IPS-18a (cell line): ENCODE measurements around the gene STX3.
"Not testable (repeated sequence)": the region's sequence is repeated elsewhere in the genome, so short reads cannot be mapped to it uniquely, and the experiment has no call there.

Experiments used
- H3K27ac ChIP-seq: one replicate; pipeline ENCODE4 v1.5.1; 2013; ENCODE audit warnings: low read length
- H3K27me3 ChIP-seq: one replicate; pipeline ENCODE4 v1.6.1; 2013; ENCODE audit warnings: mild to moderate bottlenecking, low read length; ENCODE audit not compliant: control insufficient read depth, insufficient read depth
- H3K36me3 ChIP-seq: one replicate; pipeline ENCODE4 v1.6.1; 2013; ENCODE audit warnings: low read depth, low read length; ENCODE audit not compliant: control insufficient read depth
- H3K4me1 ChIP-seq: one replicate; pipeline ENCODE4 v1.6.1; 2013; ENCODE audit warnings: low read depth, low read length; ENCODE audit not compliant: control insufficient read depth
- H3K4me3 ChIP-seq: one replicate; pipeline ENCODE4 v1.5.1; 2013; ENCODE audit warnings: low read length
- H3K9ac ChIP-seq: one replicate; pipeline ENCODE4 v1.6.1; 2013; ENCODE audit warnings: mild to moderate bottlenecking, low read length, moderate library complexity
- H3K9me3 ChIP-seq: one replicate; pipeline ENCODE4 v1.6.1; 2013; ENCODE audit warnings: low read depth, low read length; ENCODE audit not compliant: control insufficient read depth

STX3 gene

GRCh38 chr11:59814021-59814420 is 58.8 kb downstream of the STX3 start:
- H3K27me3 ChIP-seq, result no peaks in the 10 kb centered on the region
- H3K9ac ChIP-seq, result peak overlapping the region; percentile 66
- peaks cover 42% of the 10 kb centered on the region for H3K4me1 ChIP-seq
- H3K4me3 ChIP-seq, result peak overlapping the region; percentile 64
- no peaks in the 10 kb centered on the region for H3K36me3 ChIP-seq
- no peaks in the 10 kb centered on the region for H3K9me3 ChIP-seq
- H3K27ac ChIP-seq, result no peak overlapping the region

- Histone ChIP-seq H3K36me3 (no peaks in the 10 kb centered on the region), H3K27me3 (no peaks in the 10 kb centered on the region), H3K27ac (peak overlapping the region; percentile 96), H3K9me3 (no peaks in the 10 kb centered on the region), H3K4me1 (peaks cover 42% of the 10 kb centered on the region), H3K4me3 (peak overlapping the region; percentile 64), H3K9ac (peak overlapping the region; percentile 66)
Measured at GRCh38 chr11:59815754-59816153, 60.6 kb downstream of the STX3 start.

- H3K27ac ChIP-seq, result peak overlapping the region; percentile 96
- peak overlapping the region; percentile 64 for H3K4me3 ChIP-seq
- H3K36me3 ChIP-seq, H3K9me3 ChIP-seq, H3K27me3 ChIP-seq: not testable (repeated sequence)
- peak overlapping the region; percentile 66 for H3K9ac ChIP-seq
- H3K4me1 ChIP-seq, result peaks cover 36% of the 10 kb centered on the region
Measured at GRCh38 chr11:59816434-59816833, 61.3 kb downstream of the STX3 start.

GRCh38 chr11:59818572-59818971 is 63.4 kb downstream of the STX3 start:
- peaks cover 36% of the 10 kb centered on the region for H3K4me1 ChIP-seq
- H3K27ac ChIP-seq, result no peak overlapping the region
- H3K9me3 ChIP-seq, result no peaks in the 10 kb centered on the region
- H3K9ac ChIP-seq, result no peak overlapping the region
- H3K36me3 ChIP-seq, result no peaks in the 10 kb centered on the region
- H3K27me3 ChIP-seq, result no peaks in the 10 kb centered on the region
- no peak overlapping the region for H3K4me3 ChIP-seq

- H3K27ac ChIP-seq, result no peak overlapping the region
- no peak overlapping the region for H3K9ac ChIP-seq
- H3K9me3 ChIP-seq, result no peaks in the 10 kb centered on the region
- H3K27me3 ChIP-seq, result no peaks in the 10 kb centered on the region
- no peak overlapping the region for H3K4me3 ChIP-seq
- H3K4me1 ChIP-seq, result peaks cover 8% of the 10 kb centered on the region
- H3K36me3 ChIP-seq, result no peaks in the 10 kb centered on the region
Measured at GRCh38 chr11:59822989-59823566, 67.9 kb downstream of the STX3 start.

- H3K9me3 ChIP-seq, result no peaks in the 10 kb centered on the region
- H3K4me3 ChIP-seq, result no peak overlapping the region
- H3K4me1 ChIP-seq, result no peaks in the 10 kb centered on the region
- H3K27ac ChIP-seq, result no peak overlapping the region
- H3K36me3 ChIP-seq, result no peaks in the 10 kb centered on the region
- no peaks in the 10 kb centered on the region for H3K27me3 ChIP-seq
- H3K9ac ChIP-seq, result no peak overlapping the region
Measured at GRCh38 chr11:59829358-59829757, 74.2 kb downstream of the STX3 start.

- no peak overlapping the region for H3K27ac ChIP-seq
- no peaks in the 10 kb centered on the region for H3K4me1 ChIP-seq
- no peak overlapping the region for H3K4me3 ChIP-seq
- no peaks in the 10 kb centered on the region for H3K27me3 ChIP-seq
- H3K36me3 ChIP-seq, result no peaks in the 10 kb centered on the region
- no peak overlapping the region for H3K9ac ChIP-seq
- no peaks in the 10 kb centered on the region for H3K9me3 ChIP-seq
Measured at GRCh38 chr11:59833602-59834001, 78.4 kb downstream of the STX3 start.

GRCh38 chr11:59839615-59840014 is 84.4 kb downstream of the STX3 start:
- H3K36me3 ChIP-seq, result no peaks in the 10 kb centered on the region
- H3K4me3 ChIP-seq, result no peak overlapping the region
- H3K4me1 ChIP-seq, result no peaks in the 10 kb centered on the region
- H3K9me3 ChIP-seq, result no peaks in the 10 kb centered on the region
- H3K9ac ChIP-seq, result no peak overlapping the region
- H3K27me3 ChIP-seq, result no peaks in the 10 kb centered on the region
- H3K27ac ChIP-seq, result no peak overlapping the region

GRCh38 chr11:59841514-59841913 is 86.3 kb downstream of the STX3 start:
- Histone ChIP-seq H3K27ac (no peak overlapping the region), H3K4me3 (no peak overlapping the region), H3K9ac (no peak overlapping the region), H3K27me3 (no peaks in the 10 kb centered on the region), H3K9me3 (no peaks in the 10 kb centered on the region), H3K4me1 (no peaks in the 10 kb centered on the region), H3K36me3 (no peaks in the 10 kb centered on the region)

- no peak overlapping the region for H3K9ac ChIP-seq
- H3K27me3 ChIP-seq, result no peaks in the 10 kb centered on the region
- H3K27ac ChIP-seq, result no peak overlapping the region
- no peaks in the 10 kb centered on the region for H3K9me3 ChIP-seq
- no peaks in the 10 kb centered on the region for H3K4me1 ChIP-seq
- H3K36me3 ChIP-seq, result no peaks in the 10 kb centered on the region
- no peak overlapping the region for H3K4me3 ChIP-seq
Measured at GRCh38 chr11:59842316-59842715, 87.1 kb downstream of the STX3 start.

- H3K4me1 ChIP-seq, result no peaks in the 10 kb centered on the region
- H3K36me3 ChIP-seq, result no peaks in the 10 kb centered on the region
- no peak within 1 kb of the TSS for H3K27ac ChIP-seq
- H3K27me3 ChIP-seq, result no peaks in the 10 kb centered on the region
- no peak within 1 kb of the TSS for H3K4me3 ChIP-seq
- no peak within 1 kb of the TSS for H3K9ac ChIP-seq
- no peaks in the 10 kb centered on the region for H3K9me3 ChIP-seq
Measured at GRCh38 chr11:59845399-59845798, 90.2 kb downstream of the STX3 start, which contains the start of gene CBLIF. Gene CBLIF (minus strand): TSS chr11:59845499. CDS start chr11:59845453, 46 bp downstream.

GRCh38 chr11:59846556-59846955 is 91.4 kb downstream of the STX3 start:
- Histone ChIP-seq H3K9ac (no peak overlapping the region), H3K27ac (no peak overlapping the region), H3K36me3 (no peaks in the 10 kb centered on the region), H3K4me3 (no peak overlapping the region), H3K27me3 (no peaks in the 10 kb centered on the region), H3K4me1 (no peaks in the 10 kb centered on the region), H3K9me3 (no peaks in the 10 kb centered on the region)
